Loucy (cell line): ENCODE results near the gene C9orf85.

Experiments used
- CTCF ChIP-seq: fragments of 200-600 bp; sonication (generic); conservative IDR thresholded peaks from 2 replicates; pipeline ENCODE4 v1.5.1; 2014; ENCODE audit warnings: mild to moderate bottlenecking, antibody characterized with exemption, low read length
- EZH2phosphoT487 ChIP-seq: fragments of 200-600 bp; IDR thresholded peaks from 2 replicates; pipeline ENCODE4 v1.6.1; 2018; ENCODE audit warnings: antibody characterized with exemption, mild to moderate bottlenecking, moderate library complexity, borderline replicate concordance

GRCh38 chr9:71966601-71967000 lies 55.2 kb downstream of the C9orf85 start:
- TF ChIP-seq CTCF (no peak), EZH2phosphoT487 (no peak)
